ENCODE measurements around the gene KLHL22.
"Not testable (repeated sequence)": the region's sequence is repeated elsewhere in the genome, so short reads cannot be mapped to it uniquely, and the experiment has no call there.

Gene KLHL22

DNA sequence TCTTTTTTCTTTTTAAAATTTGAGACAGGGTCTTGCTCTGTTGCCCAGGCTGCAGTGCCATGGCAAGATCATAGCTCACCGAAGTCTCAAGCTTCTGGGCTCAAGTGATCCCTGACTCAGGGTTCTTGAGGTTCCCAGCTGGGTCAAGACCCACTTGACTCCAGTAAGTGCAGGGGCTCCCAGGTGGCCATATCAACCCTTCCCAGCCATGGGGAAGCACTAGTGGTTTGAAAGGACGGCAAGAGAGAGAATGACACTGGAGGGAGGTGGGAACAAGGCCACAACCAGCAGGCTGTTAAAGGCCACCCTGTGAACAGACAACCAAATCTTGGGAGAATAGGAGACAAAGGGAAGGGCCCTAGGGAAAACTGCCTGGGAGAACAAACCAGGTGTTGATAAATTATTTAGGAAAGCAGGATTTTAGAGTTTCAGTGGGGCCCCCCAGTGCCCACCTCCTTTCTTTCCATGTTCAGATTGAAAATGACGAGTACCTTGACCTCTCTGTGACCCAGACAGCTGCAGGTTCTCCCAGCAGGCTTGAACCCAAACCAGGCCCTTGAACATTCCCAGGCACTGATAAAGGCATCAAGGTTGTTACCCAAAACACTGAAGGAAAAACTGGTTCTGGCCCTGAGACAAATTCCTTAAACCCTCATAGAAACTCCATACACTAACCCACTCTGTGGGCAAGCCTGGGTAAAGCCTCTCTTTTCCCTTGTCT lies 28.8 kb downstream of the KLHL22 start:
- no peak for DNase-seq

DNA sequence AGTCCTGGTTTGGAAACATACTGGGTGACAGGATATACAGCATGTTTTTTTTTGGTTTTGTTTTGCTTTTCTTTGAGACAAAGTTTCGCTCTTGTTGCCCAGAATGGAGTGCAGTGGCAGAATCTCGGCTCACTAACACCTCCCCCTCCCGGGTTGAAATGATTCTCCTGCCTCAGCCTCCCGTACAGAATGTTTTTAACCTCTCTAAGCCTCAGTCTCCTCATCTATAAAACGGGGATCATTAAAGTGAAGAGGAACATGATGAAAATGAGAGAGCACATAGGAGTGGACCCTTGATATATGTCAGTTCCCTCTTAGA lies 29.9 kb downstream of the KLHL22 start:
- DNase-seq: no peak

DNA sequence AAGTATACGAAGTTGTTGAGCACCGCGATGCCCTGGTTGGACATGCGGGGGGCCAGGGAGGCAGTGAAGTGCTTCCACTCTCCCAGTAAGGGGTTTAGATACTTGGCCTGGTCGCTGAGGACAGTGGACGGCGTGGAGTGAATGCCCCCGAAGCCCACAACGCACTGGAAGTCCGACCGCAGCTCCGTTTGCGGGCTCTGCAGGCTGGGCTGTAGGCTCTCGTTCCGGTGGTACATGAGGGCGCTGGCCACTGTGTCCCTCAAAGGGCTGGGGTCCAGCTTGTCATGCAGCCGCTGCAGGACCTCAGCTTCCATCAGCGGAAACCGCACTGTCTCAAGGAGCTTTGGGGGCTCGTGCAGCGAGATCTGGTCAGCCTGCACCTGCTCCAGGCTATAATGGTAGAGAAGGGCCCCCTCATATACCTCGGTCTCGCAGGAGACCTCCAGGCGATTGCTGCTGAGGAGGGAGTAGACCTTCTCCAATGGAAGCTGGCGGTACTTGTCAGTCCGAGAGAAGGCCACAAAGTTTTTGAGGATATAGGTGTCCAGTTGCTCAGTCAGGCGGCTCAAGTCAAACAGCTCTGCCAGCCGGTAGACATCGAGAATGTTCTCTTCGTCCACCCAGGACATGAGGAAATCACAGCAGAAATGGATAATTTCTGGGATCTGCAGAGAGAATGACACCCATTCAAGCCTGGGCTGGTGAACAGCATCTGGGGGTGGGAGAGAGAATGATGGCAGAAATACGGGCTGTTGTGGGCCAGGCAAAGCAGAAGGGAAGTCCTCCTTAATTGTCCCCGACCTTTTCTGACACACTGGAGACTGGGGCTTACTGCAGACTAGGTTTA lies 30.5 kb downstream of the KLHL22 start:
- no peak for DNase-seq

DNA sequence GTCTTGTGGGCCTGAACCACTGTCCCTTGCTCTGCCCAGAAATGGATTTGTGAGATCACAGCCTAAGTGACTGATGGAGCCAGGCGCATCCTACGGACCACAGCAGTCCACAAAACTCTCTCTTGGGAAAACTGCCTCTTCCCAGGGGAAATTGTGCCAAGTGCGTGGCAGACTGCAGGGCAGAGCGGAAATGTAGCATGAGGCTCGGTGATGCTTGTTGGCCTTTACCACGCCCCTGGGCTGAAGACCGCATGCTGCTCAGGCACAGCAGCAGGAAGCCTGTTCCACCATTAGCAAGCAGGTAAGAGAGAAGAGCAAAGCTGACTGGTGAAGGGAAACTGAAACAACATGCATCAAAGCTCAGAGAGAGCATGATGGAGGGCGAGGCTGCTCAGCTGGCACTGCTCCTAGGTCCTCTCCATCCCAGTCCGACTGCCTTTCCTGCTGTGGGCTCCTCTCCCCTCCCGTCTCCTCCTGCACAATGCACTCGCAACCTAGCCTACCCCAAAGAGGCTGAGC lies 31.4 kb downstream of the KLHL22 start:
- DNase-seq: no peak

DNA sequence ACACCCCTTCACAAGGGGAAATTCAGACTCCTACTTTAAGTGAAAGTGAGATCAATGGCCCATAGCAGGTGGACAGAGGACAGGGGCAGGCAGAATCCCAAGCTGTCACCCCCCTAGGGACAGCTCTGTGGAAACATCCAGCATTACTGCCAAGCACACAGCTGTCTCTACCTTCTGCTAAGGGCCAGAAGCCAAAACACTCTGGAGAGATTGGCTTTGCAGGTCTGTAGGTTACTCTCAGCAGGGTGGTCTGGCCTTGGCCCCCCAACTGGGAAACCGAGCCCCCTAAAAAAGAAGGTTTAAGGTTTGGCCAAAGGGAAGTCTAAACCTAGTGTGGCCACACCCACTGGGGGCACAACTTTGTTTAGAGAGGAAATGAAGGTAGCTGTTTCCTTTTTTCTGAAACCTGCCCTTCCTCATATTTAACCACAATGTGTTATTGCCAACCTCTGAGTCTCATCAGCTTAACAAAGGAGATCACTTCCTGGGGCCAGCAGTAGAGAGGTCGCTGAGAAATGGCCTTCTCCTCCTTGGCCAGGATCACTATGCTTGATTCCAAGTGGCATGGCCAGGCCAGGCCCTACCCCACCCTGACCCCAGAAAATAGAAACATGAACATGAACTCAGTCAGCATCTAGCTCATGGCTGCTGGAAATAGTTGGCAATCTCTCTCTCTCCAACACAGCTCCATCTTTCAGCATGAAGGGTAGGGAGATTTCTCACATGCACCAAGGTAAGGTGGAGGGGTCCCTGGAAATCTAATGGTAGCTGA lies 32.1 kb downstream of the KLHL22 start:
- DNase-seq: no peak

DNA sequence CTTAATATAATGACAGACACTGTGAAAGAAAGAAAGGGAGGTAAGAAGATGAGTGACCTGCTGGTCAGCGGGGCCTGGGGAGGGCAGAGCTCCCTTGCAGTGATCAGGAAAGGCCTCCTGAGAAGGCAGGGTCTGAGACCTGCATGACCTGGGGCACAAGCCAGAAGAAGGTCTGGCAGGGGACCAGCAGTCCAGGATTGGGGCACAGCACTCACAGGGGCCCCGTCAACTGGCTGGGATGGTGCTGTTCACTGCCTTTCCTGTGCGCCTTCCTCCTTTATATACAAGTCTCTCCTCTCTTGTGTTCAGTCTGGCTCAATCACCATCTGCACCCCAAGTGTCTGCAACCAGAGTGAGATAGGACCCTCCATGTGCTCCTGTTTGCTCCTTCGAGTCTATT lies 35.7 kb downstream of the KLHL22 start:
- DNase-seq: no peak

DNA sequence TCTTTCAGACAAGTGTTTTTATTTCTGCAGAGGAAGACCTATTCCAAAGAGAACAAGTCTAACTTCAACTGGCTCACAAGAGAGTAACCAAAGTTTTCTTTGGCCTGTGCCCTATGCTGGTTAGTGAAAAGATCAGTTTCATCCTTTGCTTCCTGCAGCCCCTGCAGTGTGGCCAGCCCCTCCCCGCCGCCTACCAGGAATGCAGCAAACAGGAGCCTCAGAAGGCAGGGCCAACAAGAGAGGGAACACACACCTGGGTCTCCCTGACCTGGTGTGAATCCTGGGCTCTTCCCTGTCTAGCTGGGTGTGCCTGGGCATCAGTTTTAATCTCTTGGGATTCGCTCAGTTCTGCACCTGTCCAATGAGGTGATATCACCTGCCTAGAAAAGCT lies 36.4 kb downstream of the KLHL22 start:
- peak; percentile 38 for DNase-seq

DNA sequence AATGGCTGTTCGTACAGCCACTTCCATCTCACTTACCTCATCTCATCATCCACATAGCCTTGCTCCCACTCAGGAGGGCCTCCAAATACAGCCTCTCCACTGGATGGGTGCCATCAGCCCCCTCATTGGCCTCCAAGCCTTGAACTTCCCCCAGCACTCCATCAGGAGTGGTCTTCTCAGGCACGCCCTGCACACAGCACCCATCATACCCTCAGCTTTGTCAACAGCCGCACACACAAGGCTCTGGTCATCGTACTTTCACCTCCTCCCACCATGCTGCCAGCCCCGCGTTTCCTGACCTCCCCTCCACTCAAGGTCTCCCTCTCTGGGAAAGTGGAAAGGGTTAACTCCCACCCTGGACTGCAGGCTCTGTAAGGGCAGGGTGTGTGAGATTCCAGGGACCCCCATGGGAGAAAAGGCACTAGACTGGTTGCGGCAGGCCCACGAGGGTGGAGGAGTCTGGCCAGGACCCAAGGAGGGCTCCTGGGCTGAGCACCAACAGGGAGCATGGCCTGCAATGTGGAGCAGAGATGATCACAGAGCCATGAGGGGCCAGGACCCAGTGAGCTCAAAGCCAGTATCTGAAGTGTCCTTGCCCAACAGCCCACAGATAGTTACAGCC lies 37.0 kb downstream of the KLHL22 start:
- DNase-seq: no peak

DNA sequence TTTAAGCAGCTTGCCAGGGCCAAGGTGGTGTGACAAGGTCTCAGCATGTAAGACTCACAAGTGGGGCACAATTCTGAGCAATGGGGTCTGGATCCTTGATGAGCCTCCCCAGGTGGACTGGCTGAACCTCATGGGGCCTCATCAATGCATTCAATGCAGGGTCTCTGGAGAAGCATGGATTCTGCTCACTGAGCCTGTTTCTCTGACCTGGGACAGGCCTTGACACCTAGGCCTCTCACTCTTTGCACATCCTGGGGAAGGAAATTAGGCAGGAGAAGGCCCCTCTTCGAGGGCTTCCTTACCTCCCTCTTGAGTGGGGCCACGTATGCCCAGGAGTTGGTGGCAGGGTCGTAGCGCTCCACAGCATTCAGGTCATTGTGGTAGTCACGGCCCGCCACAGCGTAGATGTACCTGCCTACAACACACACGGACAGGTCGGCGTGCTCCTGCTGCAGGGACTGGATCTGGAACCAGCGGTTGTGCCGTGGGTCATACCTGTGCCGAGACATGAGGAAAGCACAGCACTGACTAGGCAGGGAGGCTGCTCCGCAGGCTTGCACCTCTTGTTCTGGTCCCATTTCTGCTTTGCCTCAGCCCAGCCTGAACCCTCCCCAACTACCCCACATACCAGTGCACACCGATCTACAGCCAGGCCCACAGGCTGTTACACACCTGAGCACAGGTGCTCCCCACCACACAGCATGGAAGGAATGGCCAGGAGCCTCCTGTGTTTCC lies 37.9 kb downstream of the KLHL22 start:
- peak; percentile 44 for DNase-seq

DNA sequence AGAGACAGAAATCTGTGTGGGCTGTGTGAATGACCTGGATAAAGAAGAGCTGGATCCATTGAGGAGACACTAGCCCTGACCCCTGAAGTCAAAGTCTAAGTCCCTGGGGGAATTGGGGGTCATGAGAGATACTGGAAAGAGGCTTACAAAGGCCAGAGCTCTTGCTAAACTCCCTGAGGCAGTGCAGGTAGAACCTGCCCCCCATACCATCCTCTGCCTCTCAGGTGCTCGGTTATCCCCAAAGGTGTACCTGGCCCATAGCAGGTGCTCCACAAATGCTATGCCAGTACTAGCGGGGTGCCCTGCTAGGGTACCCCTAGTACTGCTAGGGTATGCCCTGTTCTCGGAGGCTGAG lies 38.9 kb downstream of the KLHL22 start:
- DNase-seq: no peak

DNA sequence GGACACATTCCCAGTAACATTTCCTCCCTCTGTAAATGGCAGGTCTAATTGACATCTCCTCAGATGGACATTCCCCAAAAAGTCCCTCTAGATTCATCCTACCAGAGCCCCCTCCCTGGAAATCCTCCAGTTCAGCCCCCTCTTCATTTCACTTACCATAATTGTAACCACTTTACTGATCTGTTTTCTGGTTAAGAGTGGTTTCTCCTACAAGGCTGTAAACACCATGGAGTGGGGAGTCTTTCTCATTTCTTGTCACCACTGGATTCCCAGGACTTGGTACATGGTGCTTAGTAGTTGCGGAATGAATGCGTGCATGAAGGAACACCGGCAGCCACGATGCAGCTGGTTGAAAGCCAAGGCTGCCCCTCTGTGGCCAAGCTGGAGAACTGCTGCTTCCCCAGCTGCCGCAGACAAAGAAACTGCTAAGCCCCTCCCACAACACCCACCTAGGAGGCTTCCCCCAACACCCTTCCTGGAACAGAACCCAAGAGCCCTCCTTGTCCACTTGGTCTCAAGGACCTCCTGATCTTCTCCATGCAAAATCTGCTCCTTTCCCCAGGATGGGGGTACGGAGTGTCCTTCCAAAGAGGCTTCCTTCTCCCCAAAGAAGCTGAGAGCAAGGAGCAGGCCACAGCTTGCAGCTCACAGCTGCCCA lies 39.4 kb downstream of the KLHL22 start:
- peak; percentile 92 for DNase-seq

DNA sequence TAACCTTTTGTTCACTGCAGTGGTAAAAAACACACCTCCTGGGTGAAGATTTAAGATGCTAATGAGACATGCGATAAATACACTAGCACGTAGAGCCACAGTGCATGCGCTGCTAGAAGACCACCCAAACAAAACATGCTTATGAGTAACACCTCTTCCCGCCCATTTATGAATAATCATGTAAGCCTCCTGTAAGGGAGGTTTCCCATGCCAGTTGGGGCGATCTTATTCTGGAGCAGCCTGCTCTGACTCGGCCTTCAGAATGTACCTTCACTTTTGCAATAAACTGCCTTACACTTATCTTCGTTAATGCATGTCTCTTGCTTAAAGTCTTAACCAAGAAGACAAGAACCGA lies 39.9 kb downstream of the KLHL22 start:
- DNase-seq: no peak

DNA sequence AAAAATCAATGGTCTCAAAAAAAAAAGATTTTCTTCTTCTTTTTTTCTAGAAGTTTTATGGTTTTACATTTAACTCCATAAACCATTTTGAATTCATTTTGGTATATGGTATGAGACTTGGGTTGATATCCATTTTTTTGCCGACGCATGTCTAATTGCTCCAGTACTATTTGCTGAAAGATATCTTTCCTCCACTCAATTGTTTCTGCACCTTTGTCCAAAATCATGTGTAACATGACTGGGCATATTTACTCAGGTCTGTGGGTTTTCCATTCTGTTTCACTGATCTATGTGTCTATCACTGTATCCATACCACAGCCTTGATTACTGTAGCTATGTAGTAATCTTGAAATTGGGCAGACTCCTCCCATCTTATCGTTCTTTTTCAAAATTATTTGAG lies 42.4 kb downstream of the KLHL22 start:
- no peak for DNase-seq

DNA sequence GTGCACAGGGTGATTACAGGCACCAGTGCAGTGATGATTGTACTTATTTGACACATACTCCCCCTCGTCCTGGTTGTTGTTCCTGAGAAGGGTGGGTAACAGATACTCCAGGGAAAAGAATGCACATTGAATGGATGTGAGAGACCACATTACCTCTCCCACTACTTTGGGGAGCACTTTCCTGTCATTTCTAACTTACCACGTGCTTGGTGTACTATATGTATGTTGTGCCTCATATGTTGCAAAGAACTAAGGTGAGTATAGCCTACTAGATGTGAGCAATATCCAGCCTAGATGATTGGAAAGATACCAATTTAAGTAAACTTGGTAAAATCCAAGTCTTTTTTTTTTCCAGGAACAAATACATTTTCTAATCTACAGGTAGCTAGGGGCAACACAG lies 43.7 kb downstream of the KLHL22 start:
- no peak for DNase-seq

DNA sequence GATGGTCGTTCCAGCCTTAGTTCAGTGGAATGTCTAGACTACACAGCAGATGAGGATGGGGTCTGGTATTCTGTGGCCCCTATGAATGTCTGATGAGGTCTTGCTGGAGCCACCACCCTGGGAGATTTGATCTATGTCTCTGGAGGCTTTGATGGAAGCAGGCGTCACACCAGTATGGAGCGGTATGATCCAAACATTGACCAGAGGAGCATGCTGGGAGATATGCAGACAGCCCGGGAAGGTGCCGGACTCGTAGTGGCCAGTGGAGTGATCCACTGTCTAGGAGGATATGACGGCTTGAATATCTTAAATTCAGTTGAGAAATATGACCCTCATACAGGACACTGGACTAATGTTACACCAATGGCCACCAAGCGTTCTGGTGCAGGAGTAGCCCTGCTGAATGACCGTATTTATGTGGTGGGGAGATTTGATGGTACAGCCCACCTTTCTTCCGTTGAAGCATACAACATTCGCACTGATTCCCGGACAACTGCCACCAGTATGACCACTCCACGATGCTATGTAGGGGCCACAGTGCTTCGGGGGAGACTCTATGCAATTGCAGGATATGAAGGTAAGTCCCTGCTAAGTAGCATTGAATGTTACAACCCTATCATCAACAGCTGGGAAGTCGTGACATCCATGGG lies 44.3 kb downstream of the KLHL22 start:
- not testable (repeated sequence) for DNase-seq

DNA sequence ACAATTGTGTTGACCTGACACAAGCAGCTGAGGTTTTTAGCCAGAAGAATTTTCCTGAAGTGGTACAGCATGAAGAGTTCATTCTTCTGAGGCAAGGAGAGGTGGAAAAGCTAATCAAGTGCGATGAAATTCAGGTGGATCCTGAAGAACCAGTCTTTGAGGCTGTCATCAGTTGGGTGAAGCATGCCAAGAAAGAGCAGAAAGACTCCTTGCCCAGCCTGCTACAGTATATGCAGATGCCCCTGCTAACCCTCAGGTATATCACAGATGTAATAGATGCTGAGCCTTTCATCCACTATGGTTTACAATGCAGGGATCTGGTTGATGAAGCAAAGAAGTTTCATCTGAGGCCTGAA lies 45.1 kb downstream of the KLHL22 start:
- DNase-seq: no peak

DNA sequence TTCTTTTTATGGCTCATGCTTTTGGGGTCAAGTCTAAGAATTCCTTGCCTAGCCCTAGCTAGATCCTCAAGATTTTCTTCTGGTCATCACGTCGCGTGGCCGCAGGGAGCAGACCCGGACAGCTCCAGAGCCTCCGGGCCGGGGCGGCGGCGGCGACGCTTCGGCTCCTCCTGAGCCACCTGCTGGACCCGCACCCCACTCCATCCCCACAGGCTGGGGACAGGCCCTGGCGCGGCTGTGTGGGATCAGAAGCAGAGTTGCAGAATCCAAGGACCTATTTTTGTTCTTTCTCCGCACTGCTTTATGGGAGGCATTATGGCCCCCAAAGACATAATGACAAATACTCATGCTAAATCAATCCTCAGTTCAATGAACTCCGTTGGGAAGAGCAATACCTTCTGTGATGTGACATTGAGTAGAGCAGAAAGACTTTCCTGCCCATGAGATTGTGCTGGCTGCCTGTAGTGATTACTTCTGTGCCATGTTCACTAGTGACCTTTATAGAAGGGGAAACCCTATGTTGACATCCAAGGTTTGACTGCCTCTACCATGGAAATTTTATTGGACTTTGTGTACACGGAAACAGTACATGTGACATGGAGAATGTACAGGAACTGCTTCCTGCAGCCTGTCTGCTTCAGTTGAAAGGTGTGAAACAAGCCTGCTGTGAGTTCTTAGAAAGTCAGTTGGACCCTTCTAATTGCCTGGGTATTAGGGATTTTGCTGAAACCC lies 45.6 kb downstream of the KLHL22 start:
- no peak for DNase-seq

DNA sequence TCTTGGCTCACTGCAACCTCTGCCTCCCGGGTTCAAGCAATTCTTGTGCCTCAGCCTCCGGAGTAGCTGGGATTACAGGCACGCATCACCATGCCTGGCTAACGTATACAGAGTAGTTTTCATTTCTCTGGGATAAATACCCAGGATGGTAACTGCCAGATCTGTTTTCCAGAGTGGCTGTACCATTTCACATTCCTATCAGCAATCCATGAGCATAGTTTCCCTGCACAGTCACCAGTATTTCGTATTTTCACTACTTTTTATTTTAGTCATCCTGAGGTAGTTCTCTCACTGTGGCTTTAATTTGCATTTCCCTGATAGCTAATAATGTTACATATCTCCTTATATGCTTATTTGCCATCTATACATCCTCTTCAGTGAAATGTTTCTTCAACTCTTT lies 47.0 kb downstream of the KLHL22 start:
- no peak for DNase-seq

DNA sequence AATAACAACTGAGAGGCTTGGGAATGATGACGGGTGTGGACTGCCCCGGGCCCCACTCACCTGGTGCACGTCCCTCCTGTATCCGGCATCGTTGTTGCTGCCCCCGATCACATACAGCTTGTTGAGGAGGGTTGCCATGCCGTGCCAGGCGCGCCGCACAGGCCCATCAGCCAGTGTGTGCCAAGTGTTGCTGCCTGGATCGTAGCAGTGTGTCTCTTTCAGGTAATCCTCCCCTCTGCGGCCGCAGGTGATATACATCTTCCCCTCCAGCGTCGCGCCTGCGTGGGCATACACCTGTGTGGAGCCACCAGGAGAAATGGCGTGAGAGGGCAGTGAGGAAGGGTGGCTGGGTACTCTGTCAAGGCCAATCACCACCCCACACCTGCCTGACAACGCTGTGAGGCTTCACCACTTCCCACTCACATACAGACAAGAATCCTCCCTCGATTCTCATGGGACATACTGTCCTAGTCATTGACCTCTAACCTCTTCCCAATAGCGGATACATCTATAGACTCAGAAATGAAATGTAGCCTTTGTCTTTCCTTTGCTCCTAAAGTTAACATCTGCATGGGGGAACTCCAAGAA lies 49.1 kb downstream of the KLHL22 start:
- no peak for DNase-seq

DNA sequence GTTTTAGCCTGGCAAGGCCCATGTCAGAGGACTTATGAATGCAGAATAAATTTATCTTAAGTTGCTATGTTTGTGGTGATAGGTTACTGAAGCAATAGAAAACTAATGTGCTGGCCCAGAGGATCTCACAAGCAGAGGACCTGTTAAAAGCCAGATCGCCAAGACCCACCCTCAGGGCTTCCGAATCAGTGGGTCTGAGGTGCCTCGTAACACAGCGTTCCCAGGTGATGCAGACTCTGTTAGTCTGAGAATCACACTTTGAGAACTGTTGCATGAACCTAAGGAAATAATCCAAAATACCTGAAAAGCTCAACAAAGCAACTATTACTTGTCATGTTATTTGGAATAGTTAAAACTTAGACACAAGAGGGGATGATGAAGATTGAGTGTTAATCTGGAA lies 51.3 kb downstream of the KLHL22 start:
- DNase-seq: no peak

All from islet precursor cell (in vitro differentiated cells).